Testis (tissue), 2 donors: ENCODE measurements around the gene SERPIND1.

ENCODE experiments used
- POLR2A ChIP-seq: fragments of 450-650 bp; IDR thresholded peaks from one replicate; pipeline ENCODE4 v1.6.1; 2017; ENCODE audit warnings: antibody characterized with exemption, mild to moderate bottlenecking, moderate library complexity
- TF ChIP-seq, protein P1 (sequence below), 3 experiments: fragments of 450-650 bp in 2 of 3; fragments of 200-600 bp in 1 of 3; sonication (generic) in 1 of 3; IDR thresholded peaks; one replicate each; pipeline ENCODE4 v1.5.1; 2016 to 2019; ENCODE audit warnings: antibody characterized with exemption in 3 of 3, mild to moderate bottlenecking in 2 of 3, moderate library complexity in 1 of 3

DNA sequence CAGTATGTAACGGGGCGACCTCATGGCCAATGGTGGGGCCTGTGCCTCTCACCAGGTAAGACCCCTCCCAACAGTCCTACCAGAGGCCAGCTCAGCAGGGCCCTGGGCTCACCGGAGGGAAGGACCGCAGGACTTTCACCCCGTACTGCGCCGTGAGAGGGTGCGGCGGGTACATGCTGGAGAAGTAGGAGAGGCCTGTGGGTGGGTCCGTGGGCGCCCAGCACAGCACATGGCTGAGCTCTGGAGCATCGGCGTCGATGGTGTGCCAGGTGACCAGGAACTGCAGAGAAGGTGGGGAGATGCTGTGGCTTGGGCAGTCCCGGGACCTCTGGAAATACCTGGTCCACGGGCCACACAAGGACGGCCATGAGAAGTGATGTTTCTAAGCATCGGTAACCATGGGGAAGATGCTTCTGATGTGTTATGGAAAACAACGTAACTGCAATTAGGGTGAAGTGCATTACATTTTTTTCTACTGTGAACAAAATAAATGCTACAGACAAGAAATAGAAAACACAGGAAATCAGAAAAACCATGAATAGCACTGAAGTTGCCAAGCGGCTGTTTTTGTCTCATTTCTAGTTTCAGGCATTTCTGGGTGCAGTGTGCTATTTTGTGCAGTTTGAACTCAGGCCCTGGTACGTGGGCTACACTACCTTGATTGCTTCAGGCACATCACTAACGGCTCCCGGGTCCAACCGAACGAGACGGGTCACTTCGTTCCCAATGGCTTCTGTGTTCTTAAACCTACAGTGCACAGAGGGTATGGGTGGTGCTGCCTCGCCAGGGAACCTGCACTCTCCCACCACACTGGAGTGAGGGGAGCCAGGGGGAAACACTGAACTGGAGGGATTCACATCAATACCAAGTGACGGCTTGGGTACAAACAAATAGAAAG is 46.5 kb upstream of the SERPIND1 start:
- TF ChIP-seq, protein P1, sequence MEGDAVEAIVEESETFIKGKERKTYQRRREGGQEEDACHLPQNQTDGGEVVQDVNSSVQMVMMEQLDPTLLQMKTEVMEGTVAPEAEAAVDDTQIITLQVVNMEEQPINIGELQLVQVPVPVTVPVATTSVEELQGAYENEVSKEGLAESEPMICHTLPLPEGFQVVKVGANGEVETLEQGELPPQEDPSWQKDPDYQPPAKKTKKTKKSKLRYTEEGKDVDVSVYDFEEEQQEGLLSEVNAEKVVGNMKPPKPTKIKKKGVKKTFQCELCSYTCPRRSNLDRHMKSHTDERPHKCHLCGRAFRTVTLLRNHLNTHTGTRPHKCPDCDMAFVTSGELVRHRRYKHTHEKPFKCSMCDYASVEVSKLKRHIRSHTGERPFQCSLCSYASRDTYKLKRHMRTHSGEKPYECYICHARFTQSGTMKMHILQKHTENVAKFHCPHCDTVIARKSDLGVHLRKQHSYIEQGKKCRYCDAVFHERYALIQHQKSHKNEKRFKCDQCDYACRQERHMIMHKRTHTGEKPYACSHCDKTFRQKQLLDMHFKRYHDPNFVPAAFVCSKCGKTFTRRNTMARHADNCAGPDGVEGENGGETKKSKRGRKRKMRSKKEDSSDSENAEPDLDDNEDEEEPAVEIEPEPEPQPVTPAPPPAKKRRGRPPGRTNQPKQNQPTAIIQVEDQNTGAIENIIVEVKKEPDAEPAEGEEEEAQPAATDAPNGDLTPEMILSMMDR (IDR thresholded peaks at IDR 0.05): no peak
- no peak for TF ChIP-seq POLR2A
